Metanephros (tissue), 1 donor: Measurements from ENCODE around the gene CDC27. TPM values are rescaled to one million over a fixed set of nuclear protein-coding genes. Genes with fewer than 3 reads are reported as not detected.

Source experiments
- total RNA-seq: library from RNA; depleted of rRNA; stranded (reverse); fragments of >200 nt; gene quantifications from one replicate; pipeline ENCODE4 v1.2.3, GENCODE V29; 2014

The CDC27 gene
- 47.4 TPM for total RNA-seq

GRCh38 chr17:47188876-47189731 is at the start of gene CDC27:
Gene CDC27 (minus strand): TSS chr17:47189295. CDS start chr17:47189172, 123 bp downstream.

GRCh38 chr17:47208744-47209488 is 19.8 kb upstream of the CDC27 start, which contains the start of gene MYL4:
Gene MYL4 (plus strand): TSS chr17:47209348. CDS start chr17:47209423, 75 bp downstream.

Other genes starting within 250 kb of the CDC27 start
- 0.35 TPM for gene RPRML, start 210.0 kb downstream of the CDC27 start, total RNA-seq
- 45.8 TPM for gene MYL4, start 20.1 kb upstream of the CDC27 start, total RNA-seq
- gene ITGB3, start 64.5 kb upstream of the CDC27 start, total RNA-seq = 22.5 TPM
- gene EFCAB13, start 134.7 kb upstream of the CDC27 start, total RNA-seq = 7.4 TPM